Measurements from ENCODE around the gene MGAT4C. TPM values are rescaled to one million over a fixed set of nuclear protein-coding genes. Genes with fewer than 3 reads are reported as not detected.

The MGAT4C gene
- total and polyA plus RNA-seq, 11 donors = 0.13 to 15.5 (median 4.6) TPM

GRCh38 chr12:86196465-86196864 lies 59.7 kb downstream of the MGAT4C start:
- 58 to 70% (median 60%) methylated on average over 1 of the region's 1 CpG for WGBS, 4 donors
- H3K4me3 ChIP-seq = no peak overlapping the region

GRCh38 chr12:86194721-86195120 lies 61.5 kb downstream of the MGAT4C start:
- Histone ChIP-seq H3K36me3 (no peaks in the 10 kb centered on the region), H3K27ac (no peak overlapping the region), H3K4me1 (no peaks in the 10 kb centered on the region), H3K4me3 (no peak overlapping the region), H3K27me3 (no peaks in the 10 kb centered on the region), H3K9me3 (no peaks in the 10 kb centered on the region)
- 76 to 89% (median 87%) methylated on average over 2 of the region's 2 CpGs for WGBS, 4 donors
- DNase-seq (no peak), ATAC-seq (no peak)
- intact Hi-C loops (cut with DNase I) = no loop called here
- no peak for TF ChIP-seq CTCF (IDR thresholded peaks at IDR 0.05)
- no peak for TF ChIP-seq POLR2A (IDR thresholded peaks at IDR 0.05)

More at GRCh38 chr12:86196465-86196864, 59.7 kb downstream of the MGAT4C start:
- H3K27me3 ChIP-seq = no peaks in the 10 kb centered on the region
- intact Hi-C loops (cut with DNase I) = no loop called here
- no peaks in the 10 kb centered on the region for H3K9me3 ChIP-seq
- H3K4me1 ChIP-seq = no peaks in the 10 kb centered on the region
- no peak for DNase-seq
- no peak for ATAC-seq
- no peak overlapping the region for H3K27ac ChIP-seq
- H3K36me3 ChIP-seq = no peaks in the 10 kb centered on the region
- TF ChIP-seq CTCF (IDR thresholded peaks at IDR 0.05) (no peak), POLR2A (IDR thresholded peaks at IDR 0.05) (no peak)

GRCh38 chr12:86193931-86194330 lies 62.3 kb downstream of the MGAT4C start:
- DNase-seq (no peak), ATAC-seq (no peak)
- TF ChIP-seq CTCF (IDR thresholded peaks at IDR 0.05) (no peak), POLR2A (IDR thresholded peaks at IDR 0.05) (no peak)
- no peak overlapping the region for H3K4me3 ChIP-seq
- no peaks in the 10 kb centered on the region for H3K36me3 ChIP-seq
- intact Hi-C loops (cut with DNase I) = no loop called here
- no peaks in the 10 kb centered on the region for H3K9me3 ChIP-seq
- H3K4me1 ChIP-seq = no peaks in the 10 kb centered on the region
- 54 to 57% (median 56%) methylated on average over 1 of the region's 1 CpG for WGBS, 4 donors
- no peak overlapping the region for H3K27ac ChIP-seq
- H3K27me3 ChIP-seq = no peaks in the 10 kb centered on the region

- Histone ChIP-seq H3K36me3 (no peaks in the 10 kb centered on the region), H3K4me1 (peaks cover 0 to 6% (median 0%) of the 10 kb centered on the region in 12 donors), H3K9me3 (no peaks in the 10 kb centered on the region), H3K4me3 (no peak overlapping the region), H3K27ac (no peak overlapping the region), H3K27me3 (no peaks in the 10 kb centered on the region)
- no peak for TF ChIP-seq POLR2A (IDR thresholded peaks at IDR 0.05)
- no peak for TF ChIP-seq CTCF (IDR thresholded peaks at IDR 0.05)
- 65 to 77% (median 75%) methylated on average over 1 of the region's 1 CpG for WGBS, 4 donors
- ATAC-seq (no peak), DNase-seq (no peak)
- intact Hi-C loops (cut with DNase I) = no loop called here
Measured at GRCh38 chr12:86188226-86188625, 68.0 kb downstream of the MGAT4C start.
